Keratinocyte (primary cell): ENCODE results near the gene INTS1. TPM values are rescaled to one million over a fixed set of nuclear protein-coding genes. Genes with fewer than 3 reads are reported as not detected.
A peak's percentile ranks its signal among the peaks of the same experiment; 100 is the strongest.

ENCODE experiments used
- DNase-seq: peaks from one replicate; pipeline ENCODE4 v3.0.0-alpha.2; 2011; ENCODE audit warnings: low read depth, missing footprints, low spot score
- FAIRE-seq: peaks from 2 replicates; lab custom pipeline; 2011; peaks lifted over from hg19 to GRCh38; lab: Jason Lieb, UNC
- H2AFZ ChIP-seq: 2 replicates; pipeline ENCODE4 v1.6.0; 2012; ENCODE audit warnings: low read length, control low read depth, inconsistent platforms; ENCODE audit not compliant: control insufficient read depth
- H3K27ac ChIP-seq: 2 replicates; pipeline ENCODE4 v1.5.1; 2011; ENCODE audit warnings: low read length; ENCODE audit not compliant: control insufficient read depth, insufficient read depth
- H3K27me3 ChIP-seq: 3 replicates; pipeline ENCODE4 v1.6.0; 2011; ENCODE audit warnings: low read length; ENCODE audit not compliant: control insufficient read depth, insufficient read depth; ENCODE audit errors: extremely low read depth
- H3K36me3 ChIP-seq, 2 experiments: 2 replicates in 1 of 2; 3 replicates in 1 of 2; pipeline ENCODE4 v1.5.1; 2011; ENCODE audit warnings: low read length in 2 of 2, mild to moderate bottlenecking in 1 of 2; ENCODE audit not compliant: control insufficient read depth in 2 of 2, insufficient read depth in 2 of 2; ENCODE audit errors: extremely low read depth in 1 of 2
- H3K4me1 ChIP-seq: 3 replicates; pipeline ENCODE4 v1.5.1; 2011; ENCODE audit warnings: low read length; ENCODE audit not compliant: control insufficient read depth, insufficient read depth; ENCODE audit errors: extremely low read depth
- H3K4me2 ChIP-seq: 3 replicates; pipeline ENCODE4 v1.6.0; 2011; ENCODE audit warnings: low read depth, low read length; ENCODE audit not compliant: control insufficient read depth, insufficient read depth; ENCODE audit errors: extremely low read depth
- H3K4me3 ChIP-seq, 3 experiments: fragments of 200-600 bp in 1 of 3; sonication (generic) in 1 of 3; 2 replicates in 2 of 3; 3 replicates in 1 of 3; pipeline ENCODE4 v1.5.1; 2011 to 2016; ENCODE audit warnings: low read length in 3 of 3, mild to moderate bottlenecking in 3 of 3, control low read depth in 2 of 3, inconsistent platforms in 1 of 3, low read depth in 1 of 3, mixed read lengths in 1 of 3, mixed run types in 1 of 3, moderate library complexity in 1 of 3; ENCODE audit not compliant: control insufficient read depth in 2 of 3, insufficient read depth in 2 of 3; ENCODE audit errors: extremely low read depth in 1 of 3
- H3K79me2 ChIP-seq: 2 replicates; pipeline ENCODE4 v1.6.0; 2012; ENCODE audit warnings: low read length; ENCODE audit not compliant: control insufficient read depth, insufficient read depth
- H3K9ac ChIP-seq: 3 replicates; pipeline ENCODE4 v1.6.0; 2011; ENCODE audit warnings: low read length; ENCODE audit not compliant: control insufficient read depth, insufficient read depth; ENCODE audit errors: extremely low read depth
- H3K9me1 ChIP-seq: 3 replicates; pipeline ENCODE4 v1.6.0; 2011; ENCODE audit warnings: low read length; ENCODE audit not compliant: control insufficient read depth, insufficient read depth; ENCODE audit errors: extremely low read depth
- H3K9me3 ChIP-seq: 2 replicates; pipeline ENCODE4 v1.5.1; 2012; ENCODE audit warnings: low read depth, low read length; ENCODE audit not compliant: control insufficient read depth
- H4K20me1 ChIP-seq: 3 replicates; pipeline ENCODE4 v1.6.0; 2011; ENCODE audit warnings: low read length; ENCODE audit not compliant: control insufficient read depth, insufficient read depth; ENCODE audit errors: extremely low read depth
- EZH2 ChIP-seq: IDR thresholded peaks from one replicate; pipeline ENCODE4 v1.6.1; 2012; ENCODE audit warnings: inconsistent platforms, mild to moderate bottlenecking, low read length, moderate library complexity
- dilution Hi-C: fragments of 300-500 bp; cut with MboI; formaldehyde crosslinking; loops from one replicate; pipeline ENCODE4 v1.7.0; 2020; ENCODE audit warnings: low sequenced_read_pairs; ENCODE audit not compliant: extremely low pct_ligation_motif_present
- polyA plus RNA-seq, 5 experiments: library from polyadenylated mRNA; depleted of rRNA in 3 of 5; stranded (reverse) in 3 of 5; stranded (forward) in 1 of 5; unstranded in 1 of 5; fragments of >200 nt; gene quantifications; 1 replicate in 1 of 5; 2 replicates in 3 of 5; 3 replicates in 1 of 5; pipeline versions ENCODE4 v1.2.1 to v1.2.3, GENCODE V29; 2011 to 2012; ENCODE audit warnings: missing spikeins in 2 of 5, low read depth in 1 of 5, low replicate concordance in 1 of 5
- TF ChIP-seq, protein P1 (sequence below), 3 experiments: IDR thresholded peaks in 1 of 3; conservative IDR thresholded peaks in 1 of 3; optimal IDR thresholded peaks in 1 of 3; 2 replicates in 2 of 3; 3 replicates in 1 of 3; pipeline versions ENCODE3 to v1.5.1; 2011; ENCODE audit warnings: low read length in 3 of 3, mild to moderate bottlenecking in 3 of 3, moderate library complexity in 2 of 3, control low read depth in 1 of 3, inconsistent platforms in 1 of 3; ENCODE audit not compliant: insufficient read depth in 2 of 3; ENCODE audit errors: extremely low read depth in 1 of 3

The INTS1 gene
- polyA plus RNA-seq, 1 donor (not counting 4 experiments of a cell fraction or from before 2014, with no cell fraction given) = 10.6 TPM

DNA sequence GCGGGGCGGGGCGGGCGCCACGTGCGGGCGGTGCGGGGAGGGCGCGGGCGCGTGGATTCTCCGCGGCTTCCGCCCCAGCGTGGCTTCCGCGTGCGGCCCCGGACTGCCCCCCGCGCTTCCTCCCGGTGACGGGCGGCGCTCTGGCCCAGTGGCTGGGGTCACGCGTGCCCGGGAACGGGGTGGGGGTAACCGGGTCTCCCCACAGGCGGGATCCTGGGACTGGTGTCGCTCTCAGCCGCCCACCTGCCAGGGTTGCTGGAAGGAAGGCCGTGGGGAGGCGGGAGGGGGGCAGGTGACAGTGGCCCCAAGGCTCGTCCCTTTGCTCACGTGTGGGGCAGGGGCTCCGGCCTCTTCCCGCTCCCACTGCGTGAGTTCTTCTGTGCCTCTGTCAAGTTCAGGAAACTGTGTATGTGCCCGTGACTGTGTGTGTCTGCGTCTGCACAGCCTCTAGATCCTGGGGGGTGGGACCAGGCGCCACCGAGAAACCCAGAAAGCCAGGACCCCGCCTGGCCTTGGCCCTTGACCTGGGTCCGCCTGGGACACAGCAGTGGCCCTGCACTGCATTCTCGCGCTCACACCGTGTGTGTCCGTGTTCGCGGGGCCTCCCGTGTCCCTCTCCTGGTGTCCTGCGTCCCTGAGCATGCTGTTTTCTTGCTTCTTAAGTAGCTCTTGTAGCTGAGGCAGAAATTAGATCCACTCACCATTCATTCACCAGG lies 27.2 kb upstream of the INTS1 start:
- dilution Hi-C loops = no loop called here
- no peak for TF ChIP-seq EZH2
- TF ChIP-seq, protein P1, sequence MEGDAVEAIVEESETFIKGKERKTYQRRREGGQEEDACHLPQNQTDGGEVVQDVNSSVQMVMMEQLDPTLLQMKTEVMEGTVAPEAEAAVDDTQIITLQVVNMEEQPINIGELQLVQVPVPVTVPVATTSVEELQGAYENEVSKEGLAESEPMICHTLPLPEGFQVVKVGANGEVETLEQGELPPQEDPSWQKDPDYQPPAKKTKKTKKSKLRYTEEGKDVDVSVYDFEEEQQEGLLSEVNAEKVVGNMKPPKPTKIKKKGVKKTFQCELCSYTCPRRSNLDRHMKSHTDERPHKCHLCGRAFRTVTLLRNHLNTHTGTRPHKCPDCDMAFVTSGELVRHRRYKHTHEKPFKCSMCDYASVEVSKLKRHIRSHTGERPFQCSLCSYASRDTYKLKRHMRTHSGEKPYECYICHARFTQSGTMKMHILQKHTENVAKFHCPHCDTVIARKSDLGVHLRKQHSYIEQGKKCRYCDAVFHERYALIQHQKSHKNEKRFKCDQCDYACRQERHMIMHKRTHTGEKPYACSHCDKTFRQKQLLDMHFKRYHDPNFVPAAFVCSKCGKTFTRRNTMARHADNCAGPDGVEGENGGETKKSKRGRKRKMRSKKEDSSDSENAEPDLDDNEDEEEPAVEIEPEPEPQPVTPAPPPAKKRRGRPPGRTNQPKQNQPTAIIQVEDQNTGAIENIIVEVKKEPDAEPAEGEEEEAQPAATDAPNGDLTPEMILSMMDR (optimal IDR thresholded peaks at IDR 0.05 in 1 of 3, IDR thresholded peaks at IDR 0.05 in 1 of 3, conservative IDR thresholded peaks at IDR 0.05 in 1 of 3; ENCODE audit: extremely low read depth in 1 of 3, insufficient read depth in 2 of 3, low read length in 3 of 3) = no peak
- Histone ChIP-seq H3K4me2 (peak overlapping the region; percentile 83), H2AFZ (no peak overlapping the region), H3K79me2 (peaks cover 41% of the 10 kb centered on the region), H3K9ac (peak overlapping the region; percentile 86), H3K9me1 (peaks cover 3% of the 10 kb centered on the region), H3K9me3 (no peaks in the 10 kb centered on the region), H3K27ac (peak overlapping the region; percentile 90), H3K27me3 (no peaks in the 10 kb centered on the region), H3K36me3 (peaks cover 4 to 6% of the 10 kb centered on the region in 2 experiments), H3K4me3 (peak overlapping the region; percentile 80 to 89 (median 80)), H3K4me1 (peaks cover 45% of the 10 kb centered on the region), H4K20me1 (peaks cover 7% of the 10 kb centered on the region)
- DNase-seq (no peak), FAIRE-seq (no peak)

DNA sequence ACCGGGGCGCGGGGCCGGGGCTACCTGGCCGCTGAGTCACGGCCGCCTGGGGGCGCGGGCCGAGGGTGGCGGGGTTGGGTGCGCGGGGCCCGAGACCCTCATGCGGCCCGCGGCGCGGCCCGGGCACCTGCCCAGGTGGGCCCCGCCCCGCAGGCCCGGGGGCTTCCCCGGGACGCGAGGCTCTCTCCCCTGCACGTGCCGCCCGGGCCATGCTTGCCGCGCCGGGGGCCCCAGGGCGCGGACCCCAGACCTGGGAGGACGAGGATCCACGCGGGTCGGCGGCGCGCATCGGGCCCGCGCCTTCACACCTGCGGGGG lies 26.7 kb upstream of the INTS1 start:
- H3K27ac ChIP-seq = no peak overlapping the region
- peak overlapping the region; percentile 86 for H3K9ac ChIP-seq
- H3K79me2 ChIP-seq = peaks cover 36% of the 10 kb centered on the region
- no peaks in the 10 kb centered on the region for H3K9me3 ChIP-seq
- H4K20me1 ChIP-seq = peaks cover 5% of the 10 kb centered on the region
- DNase-seq (no peak), FAIRE-seq (no peak)
- H3K27me3 ChIP-seq = no peaks in the 10 kb centered on the region
- H3K4me3 ChIP-seq = peak overlapping the region in 2 of 3 experiments; percentile 80
- dilution Hi-C loops = no loop called here
- H3K4me1 ChIP-seq = peaks cover 44% of the 10 kb centered on the region
- H3K9me1 ChIP-seq = peaks cover 3% of the 10 kb centered on the region
- no peak overlapping the region for H3K4me2 ChIP-seq
- H3K36me3 ChIP-seq = peaks cover 1 to 3% of the 10 kb centered on the region in 2 experiments
- no peak overlapping the region for H2AFZ ChIP-seq
- TF ChIP-seq, protein P1 (optimal IDR thresholded peaks at IDR 0.05 in 1 of 3, IDR thresholded peaks at IDR 0.05 in 1 of 3, conservative IDR thresholded peaks at IDR 0.05 in 1 of 3; ENCODE audit: extremely low read depth in 1 of 3, insufficient read depth in 2 of 3, low read length in 3 of 3) = no peak
- no peak for TF ChIP-seq EZH2
